Measurements from ENCODE around the gene JKAMP. TPM values are rescaled to one million over a fixed set of nuclear protein-coding genes. Genes with fewer than 3 reads are reported as not detected.

Gene JKAMP
- total RNA-seq, 1 donor from 2014 or later, result 34.4 TPM

GRCh38 chr14:59482541-59483331, 1.6 kb upstream of the JKAMP start:
- intact Hi-C loops (cut with DNase I), result no loop called here
- ATAC-seq (no peak), DNase-seq (no peak)
- Histone ChIP-seq H3K27ac (peak overlapping the region; percentile 95), H3K4me3 (peak overlapping the region; percentile 92), H3K9me3 (no peaks in the 10 kb centered on the region), H3K36me3 (peaks cover 7% of the 10 kb centered on the region), H3K27me3 (no peaks in the 10 kb centered on the region), H3K4me1 (peaks cover 42% of the 10 kb centered on the region)
- TF ChIP-seq CTCF (IDR thresholded peaks at IDR 0.05), result no peak

GRCh38 chr14:59483363-59483762, 954 bp upstream of the JKAMP start:
- peak overlapping the region; percentile 92 for H3K4me3 ChIP-seq
- H3K27ac ChIP-seq, result peak overlapping the region; percentile 95
- intact Hi-C loops (cut with DNase I), result no loop called here
- H3K27me3 ChIP-seq, result no peaks in the 10 kb centered on the region
- ATAC-seq (no peak), DNase-seq (no peak)
- no peaks in the 10 kb centered on the region for H3K9me3 ChIP-seq
- peaks cover 7% of the 10 kb centered on the region for H3K36me3 ChIP-seq
- peaks cover 42% of the 10 kb centered on the region for H3K4me1 ChIP-seq
- TF ChIP-seq CTCF (IDR thresholded peaks at IDR 0.05), result no peak

- H3K36me3 ChIP-seq, result peaks cover 10% of the 10 kb centered on the region
- H3K27me3 ChIP-seq, result no peaks in the 10 kb centered on the region
- H3K9me3 ChIP-seq, result no peaks in the 10 kb centered on the region
- H3K4me1 ChIP-seq, result peaks cover 42% of the 10 kb centered on the region
- ATAC-seq (peak; percentile 54), DNase-seq (no peak)
- TF ChIP-seq CTCF (IDR thresholded peaks at IDR 0.05), result no peak
- intact Hi-C loops (cut with DNase I), result no loop called here
- peak overlapping the region; percentile 92 for H3K4me3 ChIP-seq
- peak overlapping the region; percentile 95 for H3K27ac ChIP-seq
Observed at GRCh38 chr14:59484639-59485175, 390 bp downstream of the JKAMP start.

GRCh38 chr14:59490756-59491155, 6.4 kb downstream of the JKAMP start:
- H3K4me3 ChIP-seq, result no peak overlapping the region
- DNase-seq (no peak), ATAC-seq (no peak)
- no peak for TF ChIP-seq CTCF (IDR thresholded peaks at IDR 0.05)
- H3K27me3 ChIP-seq, result no peaks in the 10 kb centered on the region
- peaks cover 69% of the 10 kb centered on the region for H3K36me3 ChIP-seq
- peaks cover 15% of the 10 kb centered on the region for H3K4me1 ChIP-seq
- H3K27ac ChIP-seq, result no peak overlapping the region
- no peaks in the 10 kb centered on the region for H3K9me3 ChIP-seq
- intact Hi-C loops (cut with DNase I), result no loop called here

- no peak for TF ChIP-seq CTCF (IDR thresholded peaks at IDR 0.05)
- ATAC-seq, result no peak
- Histone ChIP-seq H3K4me1 (peaks cover 3% of the 10 kb centered on the region), H3K4me3 (no peak overlapping the region), H3K36me3 (peaks cover 86% of the 10 kb centered on the region), H3K27ac (no peak overlapping the region), H3K27me3 (no peaks in the 10 kb centered on the region), H3K9me3 (no peaks in the 10 kb centered on the region)
- intact Hi-C loops (cut with DNase I), result no loop called here
- DNase-seq, result no peak
Observed at GRCh38 chr14:59492384-59492783, 8.1 kb downstream of the JKAMP start.
